Epithelial cell of proximal tubule (primary cell): ENCODE data around the gene CREB3L2. TPM values are rescaled to one million over a fixed set of nuclear protein-coding genes. Genes with fewer than 3 reads are reported as not detected.
A peak's percentile ranks its signal among the peaks of the same experiment; 100 is the strongest.

Experiments
- DNase-seq: peaks from one replicate; pipeline ENCODE4 v3.0.0-alpha.2; 2011; ENCODE audit warnings: low read depth
- H3K4me3 ChIP-seq: 2 replicates; pipeline ENCODE4 v1.5.1; 2011; ENCODE audit warnings: low read depth, mild to moderate bottlenecking, low read length
- CTCF ChIP-seq: conservative IDR thresholded peaks from 2 replicates; pipeline ENCODE4 v1.5.1; 2012; ENCODE audit warnings: low read depth, mild to moderate bottlenecking, low read length
- total RNA-seq: library from RNA; depleted of rRNA; stranded (reverse); fragments of >200 nt; gene quantifications from 2 replicates; pipeline ENCODE4 v1.2.3, GENCODE V29; 2015

Gene CREB3L2
- total RNA-seq, 1 donor from 2014 or later: 18.3 TPM

GRCh38 chr7:137879357-137880158 is 122.3 kb downstream of the CREB3L2 start:
- TF ChIP-seq CTCF: no peak
- DNase-seq: no peak
- no peak overlapping the region for H3K4me3 ChIP-seq

- no peak for TF ChIP-seq CTCF
- DNase-seq: no peak
- H3K4me3 ChIP-seq: no peak overlapping the region
Measured at GRCh38 chr7:137878333-137878961, 123.4 kb downstream of the CREB3L2 start.

GRCh38 chr7:137877027-137877675 is 124.7 kb downstream of the CREB3L2 start:
- H3K4me3 ChIP-seq: no peak overlapping the region
- no peak for DNase-seq
- no peak for TF ChIP-seq CTCF

- no peak for DNase-seq
- H3K4me3 ChIP-seq: no peak overlapping the region
- no peak for TF ChIP-seq CTCF
Measured at GRCh38 chr7:137875746-137876145, 126.1 kb downstream of the CREB3L2 start.

GRCh38 chr7:137873979-137874777 is 127.7 kb downstream of the CREB3L2 start:
- peak; percentile 83 for DNase-seq
- H3K4me3 ChIP-seq: no peak overlapping the region
- no peak for TF ChIP-seq CTCF

- no peak for TF ChIP-seq CTCF
- DNase-seq: no peak
- H3K4me3 ChIP-seq: no peak overlapping the region
Measured at GRCh38 chr7:137873524-137873923, 128.4 kb downstream of the CREB3L2 start.
